Cardiac ventricle fibroblast (primary cell): ENCODE results near the gene CA7. TPM values are rescaled to one million over a fixed set of nuclear protein-coding genes. Genes with fewer than 3 reads are reported as not detected.

Source experiments
- total RNA-seq: library from RNA; depleted of rRNA; stranded (reverse); fragments of >200 nt; gene quantifications from 2 replicates; pipeline ENCODE4 v1.2.3, GENCODE V29; 2015

Gene CA7
- not detected in 2 replicates for total RNA-seq

GRCh38 chr16:66844342-66845079, at the start of gene CA7:
Gene CA7, plus strand, starts transcription at chr16:66844414. Its CDS starts 74 bp downstream, at chr16:66844488.

GRCh38 chr16:66801320-66802105, 42.7 kb upstream of the CA7 start, which contains the start of gene TERB1:
Gene TERB1, minus strand, starts transcription at chr16:66801584. Its CDS starts 4,786 bp downstream, at chr16:66796798.

GRCh38 chr16:66830422-66831404, 13.5 kb upstream of the CA7 start, which contains the start of gene NAE1:
Gene NAE1, minus strand, starts transcription at chr16:66830976. Its CDS starts 77 bp downstream, at chr16:66830899.

GRCh38 chr16:66880288-66881013, 36.2 kb downstream of the CA7 start, which contains the start of gene PDP2:
Gene PDP2, plus strand, starts transcription at chr16:66880515. Its CDS starts 3,770 bp downstream, at chr16:66884285.

Other genes starting within 250 kb of the CA7 start
- gene CMTM3, start 239.7 kb upstream of the CA7 start, total RNA-seq = 25.0 and 34.9 TPM in 2 replicates
- 10.8 and 11.0 TPM in 2 replicates for gene CMTM4, start 147.7 kb upstream of the CA7 start, total RNA-seq
- 42.3 and 74.3 TPM in 2 replicates for gene DYNC1LI2, start 92.8 kb upstream of the CA7 start, total RNA-seq
- not detected in 2 replicates for gene TERB1, start 42.8 kb upstream of the CA7 start, total RNA-seq
- gene NAE1, start 13.4 kb upstream of the CA7 start, total RNA-seq = 29.0 and 36.8 TPM in 2 replicates
- gene PDP2, start 36.1 kb downstream of the CA7 start, total RNA-seq = 8.6 and 10.0 TPM in 2 replicates
- gene CDH16, start 74.5 kb downstream of the CA7 start, total RNA-seq = not detected in 2 replicates
- gene RRAD, start 81.1 kb downstream of the CA7 start, total RNA-seq = 1.00 TPM in 1 of 2 replicates, not detected in the other
- 35.9 and 48.6 TPM in 2 replicates for gene CIAO2B, start 90.0 kb downstream of the CA7 start, total RNA-seq
- gene CES2, start 91.1 kb downstream of the CA7 start, total RNA-seq = 17.9 and 22.6 TPM in 2 replicates
- gene CES3, start 116.9 kb downstream of the CA7 start, total RNA-seq = not detected in 2 replicates
- gene CES4A, start 144.2 kb downstream of the CA7 start, total RNA-seq = 2.2 and 4.4 TPM in 2 replicates
- gene CBFB, start 184.7 kb downstream of the CA7 start, total RNA-seq = 28.8 and 34.8 TPM in 2 replicates